Uterine smooth muscle cell (primary cell): ENCODE measurements around the gene VCX. TPM values are rescaled to one million over a fixed set of nuclear protein-coding genes. Genes with fewer than 3 reads are reported as not detected.

Source experiments
- total RNA-seq: library from RNA; depleted of rRNA; stranded (reverse); fragments of >200 nt; gene quantifications from 2 replicates; pipeline ENCODE4 v1.2.3, GENCODE V29; 2014

The VCX gene
- total RNA-seq, result not detected in 2 replicates

GRCh38 chrX:7842871-7843270 lies at the start of gene VCX:
Gene VCX, plus strand, starts transcription at chrX:7843171. Its CDS starts 33 bp downstream, at chrX:7843204.

Other genes starting within 250 kb of the VCX start
- 15.7 and 16.6 TPM in 2 replicates for gene PNPLA4, start 84.2 kb downstream of the VCX start, total RNA-seq